HepG2 (cell line): ENCODE data around the gene MAP2K7. TPM values are rescaled to one million over a fixed set of nuclear protein-coding genes. Genes with fewer than 3 reads are reported as not detected.
A peak's percentile ranks its signal among the peaks of the same experiment; 100 is the strongest.

Experiments
- AGO1 ChIP-seq: fragments of 200-400 bp; formaldehyde crosslinking; IDR thresholded peaks from 2 replicates; pipeline ENCODE4 v1.6.1; 2017; ENCODE audit warnings: mild to moderate bottlenecking, low read depth, low read length, moderate library complexity; ENCODE audit not compliant: poor library complexity, severe bottlenecking
- HDAC1 ChIP-seq: sonication (generic); formaldehyde crosslinking; IDR thresholded peaks from 2 replicates; pipeline ENCODE4 v1.5.1; 2020; ENCODE audit warnings: mild to moderate bottlenecking, missing genetic modification reagents
- IRF2 ChIP-seq: IDR thresholded peaks from 2 replicates; pipeline ENCODE4 v1.6.1; 2018; ENCODE audit warnings: missing genetic modification reagents, missing compliant biosample characterization
- KAT7 ChIP-seq: IDR thresholded peaks from 2 replicates; pipeline ENCODE4 v1.6.1; 2018; ENCODE audit warnings: borderline replicate concordance, missing compliant biosample characterization
- KLF6 ChIP-seq: IDR thresholded peaks from 2 replicates; pipeline ENCODE4 v1.8.0; 2016; ENCODE audit warnings: missing biosample characterization, missing genetic modification reagents
- MBD4 ChIP-seq: IDR thresholded peaks from 2 replicates; pipeline ENCODE4 v1.6.1; 2012; ENCODE audit warnings: low read length, inconsistent platforms, borderline replicate concordance
- PPARG ChIP-seq: conservative IDR thresholded peaks from 2 replicates; pipeline ENCODE4 v1.6.1; 2016; ENCODE audit warnings: missing biosample characterization, missing genetic modification reagents
- ZBTB8A ChIP-seq: sonication (generic); formaldehyde crosslinking; IDR thresholded peaks from 2 replicates; pipeline ENCODE4 v1.4.0; 2020; ENCODE audit warnings: mild to moderate bottlenecking, low read depth, missing genetic modification reagents, borderline replicate concordance
- ZNF441 ChIP-seq: sonication (generic); formaldehyde crosslinking; IDR thresholded peaks from 2 replicates; pipeline ENCODE4 v1.7.0; 2021; ENCODE audit warnings: missing genetic modification reagents, borderline replicate concordance
- ZNF724P ChIP-seq: sonication (generic); formaldehyde crosslinking; IDR thresholded peaks from 2 replicates; pipeline ENCODE4 v1.8.0; 2022; ENCODE audit warnings: missing genetic modification reagents, borderline replicate concordance
- ZNF761 ChIP-seq: sonication (generic); formaldehyde crosslinking; conservative IDR thresholded peaks from 2 replicates; pipeline ENCODE4 v1.4.0; 2020; ENCODE audit warnings: mild to moderate bottlenecking, missing genetic modification reagents
- polyA plus RNA-seq, 8 experiments: library from polyadenylated mRNA; depleted of rRNA in 3 of 8; stranded (reverse) in 7 of 8; unstranded in 1 of 8; fragments of >200 nt; fragmentation: Illumina TruSeq in 4 of 8; extraction: Trizol in 4 of 8; gene quantifications; 2 replicates each; pipeline versions ENCODE4 v1.2.1 to v1.2.3, GENCODE V29; 2011 to 2016; ENCODE audit warnings: low read depth in 4 of 8, missing spikeins in 1 of 8, mixed read lengths in 1 of 8; ENCODE audit not compliant: insufficient read depth in 1 of 8
- total RNA-seq, 5 experiments: library from RNA; depleted of rRNA; stranded (reverse); fragments of >200 nt; fragmentation: Illumina TruSeq; extraction: Trizol; gene quantifications; 2 replicates each; pipeline ENCODE4 v1.2.3, GENCODE V29; 2016; ENCODE audit warnings: low read depth in 1 of 5
- TF ChIP-seq, protein P1 (sequence below), 2 experiments: IDR thresholded peaks; 2 replicates each; pipeline ENCODE4 v1.6.1; 2011 to 2012; ENCODE audit warnings: low read length in 2 of 2, borderline replicate concordance in 1 of 2, low read depth in 1 of 2, mild to moderate bottlenecking in 1 of 2, moderate library complexity in 1 of 2
- TF ChIP-seq, protein P2 (sequence below): sonication (generic); formaldehyde crosslinking; IDR thresholded peaks from 2 replicates; pipeline ENCODE4 v1.5.0; 2020; ENCODE audit warnings: mild to moderate bottlenecking, missing genetic modification reagents
- TF ChIP-seq, protein P3 (sequence below): sonication (generic); formaldehyde crosslinking; IDR thresholded peaks from 2 replicates; pipeline ENCODE4 v1.4.0; 2020; ENCODE audit warnings: low read depth, mild to moderate bottlenecking, missing genetic modification reagents
- TF ChIP-seq, protein P4 (sequence below): sonication (generic); formaldehyde crosslinking; IDR thresholded peaks from 2 replicates; pipeline ENCODE4 v1.5.1; 2020; ENCODE audit warnings: missing genetic modification reagents, mild to moderate bottlenecking, borderline replicate concordance
- TF ChIP-seq, protein P5 (sequence below): IDR thresholded peaks from 2 replicates; pipeline ENCODE4 v1.6.1; 2016; ENCODE audit warnings: missing genetic modification reagents, missing compliant biosample characterization
- TF ChIP-seq, protein P6 (sequence below): sonication (generic); formaldehyde crosslinking; IDR thresholded peaks from 2 replicates; pipeline ENCODE4 v1.8.0; 2022; ENCODE audit warnings: missing genetic modification reagents, mild to moderate bottlenecking, moderate library complexity, borderline replicate concordance
- TF ChIP-seq, protein P7 (sequence below): sonication (generic); formaldehyde crosslinking; IDR thresholded peaks from 2 replicates; pipeline ENCODE4 v1.8.1; 2023; ENCODE audit warnings: mild to moderate bottlenecking, missing genetic modification reagents, borderline replicate concordance

MAP2K7 gene
- total and polyA plus RNA-seq, 2 of the 13 experiments (the other 11 are each of a cell fraction or from before 2014, with no cell fraction given): 9.0 to 10.8 TPM

DNA sequence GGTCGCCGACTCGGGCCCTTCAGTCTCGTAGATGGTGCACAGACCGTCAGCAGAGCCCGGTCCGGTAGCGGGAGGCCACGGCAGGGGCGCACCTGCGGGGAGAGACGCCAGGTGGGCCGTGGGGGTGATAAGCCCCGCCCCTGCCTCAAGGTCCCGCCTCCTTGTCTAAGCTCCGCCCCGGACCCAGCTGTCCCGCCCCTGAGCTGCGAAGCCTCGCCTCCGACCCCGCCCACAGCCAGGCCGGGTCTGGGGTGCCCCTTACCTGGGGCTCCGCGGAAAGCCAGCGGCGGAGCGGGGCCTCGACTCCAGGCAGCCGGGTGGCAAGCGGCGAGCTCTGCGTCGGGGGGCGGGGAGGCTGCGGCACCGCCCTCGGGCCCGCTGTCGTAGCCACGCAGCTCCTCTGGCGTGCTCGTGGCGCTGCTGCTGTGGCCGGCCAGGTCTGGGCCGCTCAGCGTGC lies 34.2 kb upstream of the MAP2K7 start (continued):
- TF ChIP-seq, protein P1, sequence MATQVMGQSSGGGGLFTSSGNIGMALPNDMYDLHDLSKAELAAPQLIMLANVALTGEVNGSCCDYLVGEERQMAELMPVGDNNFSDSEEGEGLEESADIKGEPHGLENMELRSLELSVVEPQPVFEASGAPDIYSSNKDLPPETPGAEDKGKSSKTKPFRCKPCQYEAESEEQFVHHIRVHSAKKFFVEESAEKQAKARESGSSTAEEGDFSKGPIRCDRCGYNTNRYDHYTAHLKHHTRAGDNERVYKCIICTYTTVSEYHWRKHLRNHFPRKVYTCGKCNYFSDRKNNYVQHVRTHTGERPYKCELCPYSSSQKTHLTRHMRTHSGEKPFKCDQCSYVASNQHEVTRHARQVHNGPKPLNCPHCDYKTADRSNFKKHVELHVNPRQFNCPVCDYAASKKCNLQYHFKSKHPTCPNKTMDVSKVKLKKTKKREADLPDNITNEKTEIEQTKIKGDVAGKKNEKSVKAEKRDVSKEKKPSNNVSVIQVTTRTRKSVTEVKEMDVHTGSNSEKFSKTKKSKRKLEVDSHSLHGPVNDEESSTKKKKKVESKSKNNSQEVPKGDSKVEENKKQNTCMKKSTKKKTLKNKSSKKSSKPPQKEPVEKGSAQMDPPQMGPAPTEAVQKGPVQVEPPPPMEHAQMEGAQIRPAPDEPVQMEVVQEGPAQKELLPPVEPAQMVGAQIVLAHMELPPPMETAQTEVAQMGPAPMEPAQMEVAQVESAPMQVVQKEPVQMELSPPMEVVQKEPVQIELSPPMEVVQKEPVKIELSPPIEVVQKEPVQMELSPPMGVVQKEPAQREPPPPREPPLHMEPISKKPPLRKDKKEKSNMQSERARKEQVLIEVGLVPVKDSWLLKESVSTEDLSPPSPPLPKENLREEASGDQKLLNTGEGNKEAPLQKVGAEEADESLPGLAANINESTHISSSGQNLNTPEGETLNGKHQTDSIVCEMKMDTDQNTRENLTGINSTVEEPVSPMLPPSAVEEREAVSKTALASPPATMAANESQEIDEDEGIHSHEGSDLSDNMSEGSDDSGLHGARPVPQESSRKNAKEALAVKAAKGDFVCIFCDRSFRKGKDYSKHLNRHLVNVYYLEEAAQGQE (IDR thresholded peaks at IDR 0.05; ENCODE audit: borderline replicate concordance in 1 of 2, low read depth in 1 of 2, low read length in 2 of 2): no peak
- TF ChIP-seq, protein P2, sequence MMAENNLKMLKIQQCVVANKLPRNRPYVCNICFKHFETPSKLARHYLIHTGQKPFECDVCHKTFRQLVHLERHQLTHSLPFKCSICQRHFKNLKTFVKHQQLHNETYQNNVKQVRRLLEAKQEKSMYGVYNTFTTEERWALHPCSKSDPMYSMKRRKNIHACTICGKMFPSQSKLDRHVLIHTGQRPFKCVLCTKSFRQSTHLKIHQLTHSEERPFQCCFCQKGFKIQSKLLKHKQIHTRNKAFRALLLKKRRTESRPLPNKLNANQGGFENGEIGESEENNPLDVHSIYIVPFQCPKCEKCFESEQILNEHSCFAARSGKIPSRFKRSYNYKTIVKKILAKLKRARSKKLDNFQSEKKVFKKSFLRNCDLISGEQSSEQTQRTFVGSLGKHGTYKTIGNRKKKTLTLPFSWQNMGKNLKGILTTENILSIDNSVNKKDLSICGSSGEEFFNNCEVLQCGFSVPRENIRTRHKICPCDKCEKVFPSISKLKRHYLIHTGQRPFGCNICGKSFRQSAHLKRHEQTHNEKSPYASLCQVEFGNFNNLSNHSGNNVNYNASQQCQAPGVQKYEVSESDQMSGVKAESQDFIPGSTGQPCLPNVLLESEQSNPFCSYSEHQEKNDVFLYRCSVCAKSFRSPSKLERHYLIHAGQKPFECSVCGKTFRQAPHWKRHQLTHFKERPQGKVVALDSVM (CRISPR knock-in tag): peak; percentile 0; the same call in 1 of the 2 replicates
- TF ChIP-seq ZNF761 (CRISPR knock-in tag) (no peak), ZNF724P (CRISPR knock-in tag) (no peak), HDAC1 (CRISPR knock-in tag) (peak; percentile 28), ZNF441 (CRISPR knock-in tag) (0 out of 2 replicates have a peak, but pooled peaks have one; percentile 3), KAT7 (CRISPR knock-in tag) (no peak), AGO1 (peak; percentile 7), IRF2 (no peak), PPARG (CRISPR knock-in tag) (0 out of 2 replicates have a peak, but pooled peaks have one; percentile 5), MBD4 (no peak), ZBTB8A (CRISPR knock-in tag) (no peak), KLF6 (CRISPR knock-in tag) (0 out of 2 replicates have a peak, but pooled peaks have one; percentile 61)
- TF ChIP-seq, protein P3, sequence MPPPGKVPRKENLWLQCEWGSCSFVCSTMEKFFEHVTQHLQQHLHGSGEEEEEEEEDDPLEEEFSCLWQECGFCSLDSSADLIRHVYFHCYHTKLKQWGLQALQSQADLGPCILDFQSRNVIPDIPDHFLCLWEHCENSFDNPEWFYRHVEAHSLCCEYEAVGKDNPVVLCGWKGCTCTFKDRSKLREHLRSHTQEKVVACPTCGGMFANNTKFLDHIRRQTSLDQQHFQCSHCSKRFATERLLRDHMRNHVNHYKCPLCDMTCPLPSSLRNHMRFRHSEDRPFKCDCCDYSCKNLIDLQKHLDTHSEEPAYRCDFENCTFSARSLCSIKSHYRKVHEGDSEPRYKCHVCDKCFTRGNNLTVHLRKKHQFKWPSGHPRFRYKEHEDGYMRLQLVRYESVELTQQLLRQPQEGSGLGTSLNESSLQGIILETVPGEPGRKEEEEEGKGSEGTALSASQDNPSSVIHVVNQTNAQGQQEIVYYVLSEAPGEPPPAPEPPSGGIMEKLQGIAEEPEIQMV (CRISPR knock-in tag): peak; percentile 5; the same call in 1 of the 2 replicates
- TF ChIP-seq, protein P4, sequence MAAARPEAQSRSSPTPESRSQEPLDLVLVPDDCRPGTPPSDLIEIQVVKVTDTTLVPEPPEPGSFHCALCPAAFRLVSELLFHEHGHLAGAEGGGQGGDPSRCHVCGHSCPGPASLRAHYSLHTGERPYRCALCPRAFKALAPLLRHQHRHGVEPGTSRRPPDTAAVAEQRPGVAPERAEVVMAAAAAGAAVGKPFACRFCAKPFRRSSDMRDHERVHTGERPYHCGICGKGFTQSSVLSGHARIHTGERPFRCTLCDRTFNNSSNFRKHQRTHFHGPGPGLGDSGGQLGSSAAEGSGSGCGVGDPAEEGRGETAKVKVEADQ (CRISPR knock-in tag): no peak
- TF ChIP-seq, protein P5, sequence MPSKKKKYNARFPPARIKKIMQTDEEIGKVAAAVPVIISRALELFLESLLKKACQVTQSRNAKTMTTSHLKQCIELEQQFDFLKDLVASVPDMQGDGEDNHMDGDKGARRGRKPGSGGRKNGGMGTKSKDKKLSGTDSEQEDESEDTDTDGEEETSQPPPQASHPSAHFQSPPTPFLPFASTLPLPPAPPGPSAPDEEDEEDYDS (CRISPR knock-in tag): peak; percentile 44; the same call in 1 of the 2 replicates
- TF ChIP-seq, protein P6, sequence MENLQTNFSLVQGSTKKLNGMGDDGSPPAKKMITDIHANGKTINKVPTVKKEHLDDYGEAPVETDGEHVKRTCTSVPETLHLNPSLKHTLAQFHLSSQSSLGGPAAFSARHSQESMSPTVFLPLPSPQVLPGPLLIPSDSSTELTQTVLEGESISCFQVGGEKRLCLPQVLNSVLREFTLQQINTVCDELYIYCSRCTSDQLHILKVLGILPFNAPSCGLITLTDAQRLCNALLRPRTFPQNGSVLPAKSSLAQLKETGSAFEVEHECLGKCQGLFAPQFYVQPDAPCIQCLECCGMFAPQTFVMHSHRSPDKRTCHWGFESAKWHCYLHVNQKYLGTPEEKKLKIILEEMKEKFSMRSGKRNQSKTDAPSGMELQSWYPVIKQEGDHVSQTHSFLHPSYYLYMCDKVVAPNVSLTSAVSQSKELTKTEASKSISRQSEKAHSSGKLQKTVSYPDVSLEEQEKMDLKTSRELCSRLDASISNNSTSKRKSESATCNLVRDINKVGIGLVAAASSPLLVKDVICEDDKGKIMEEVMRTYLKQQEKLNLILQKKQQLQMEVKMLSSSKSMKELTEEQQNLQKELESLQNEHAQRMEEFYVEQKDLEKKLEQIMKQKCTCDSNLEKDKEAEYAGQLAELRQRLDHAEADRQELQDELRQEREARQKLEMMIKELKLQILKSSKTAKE (CRISPR knock-in tag): no peak
- TF ChIP-seq, protein P7, sequence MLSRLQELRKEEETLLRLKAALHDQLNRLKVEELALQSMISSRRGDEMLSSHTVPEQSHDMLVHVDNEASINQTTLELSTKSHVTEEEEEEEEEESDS (CRISPR knock-in tag): no peak
